GM23338 (cell line): ENCODE results near the gene SNHG17.

ENCODE experiments used
- CREB1 ChIP-seq: fragments of 250-450 bp; sonication (Bioruptor Pico); IDR thresholded peaks from 2 replicates; pipeline ENCODE4 v1.5.0; 2020; ENCODE audit warnings: low read depth, mild to moderate bottlenecking, moderate library complexity
- CTCF ChIP-seq, 2 experiments: fragments of 200-600 bp in 1 of 2; sonication (generic) in 1 of 2; conservative IDR thresholded peaks; 2 replicates each; pipeline versions ENCODE4 v1.5.1 to v1.6.1; 2016 to 2017; ENCODE audit warnings: antibody characterized with exemption in 2 of 2, low read depth in 2 of 2, mild to moderate bottlenecking in 2 of 2, moderate library complexity in 1 of 2
- ETS1 ChIP-seq: IDR thresholded peaks from 2 replicates; pipeline ENCODE4 v1.6.1; 2016; ENCODE audit warnings: antibody characterized with exemption
- EZH2 ChIP-seq: fragments of 200-600 bp; sonication (generic); IDR thresholded peaks from one replicate; pipeline ENCODE4 v1.8.0; 2017; ENCODE audit warnings: antibody characterized with exemption, mild to moderate bottlenecking, low read depth; ENCODE audit not compliant: unreplicated experiment
- EZH2phosphoT487 ChIP-seq: fragments of 200-600 bp; sonication (generic); IDR thresholded peaks from one replicate; pipeline ENCODE4 v1.8.1; 2018; ENCODE audit warnings: antibody characterized with exemption; ENCODE audit not compliant: unreplicated experiment
- POLR2AphosphoS5 ChIP-seq: IDR thresholded peaks from 2 replicates; pipeline ENCODE4 v1.6.1; 2016; ENCODE audit warnings: antibody characterized with exemption, low read depth
- TF ChIP-seq, protein P1 (sequence below): IDR thresholded peaks from one replicate; pipeline ENCODE4 v1.6.1; 2018; ENCODE audit warnings: antibody characterized with exemption; ENCODE audit not compliant: unreplicated experiment

GRCh38 chr20:38477747-38478146, 42.6 kb upstream of the SNHG17 start:
- TF ChIP-seq CTCF (conservative IDR thresholded peaks at IDR 0.05; ENCODE audit: low read depth in 2 of 2) (no peak), EZH2phosphoT487 (no peak), CREB1 (CRISPR knock-in tag) (no peak), EZH2 (no peak), POLR2AphosphoS5 (no peak), ETS1 (no peak)
- TF ChIP-seq, protein P1, sequence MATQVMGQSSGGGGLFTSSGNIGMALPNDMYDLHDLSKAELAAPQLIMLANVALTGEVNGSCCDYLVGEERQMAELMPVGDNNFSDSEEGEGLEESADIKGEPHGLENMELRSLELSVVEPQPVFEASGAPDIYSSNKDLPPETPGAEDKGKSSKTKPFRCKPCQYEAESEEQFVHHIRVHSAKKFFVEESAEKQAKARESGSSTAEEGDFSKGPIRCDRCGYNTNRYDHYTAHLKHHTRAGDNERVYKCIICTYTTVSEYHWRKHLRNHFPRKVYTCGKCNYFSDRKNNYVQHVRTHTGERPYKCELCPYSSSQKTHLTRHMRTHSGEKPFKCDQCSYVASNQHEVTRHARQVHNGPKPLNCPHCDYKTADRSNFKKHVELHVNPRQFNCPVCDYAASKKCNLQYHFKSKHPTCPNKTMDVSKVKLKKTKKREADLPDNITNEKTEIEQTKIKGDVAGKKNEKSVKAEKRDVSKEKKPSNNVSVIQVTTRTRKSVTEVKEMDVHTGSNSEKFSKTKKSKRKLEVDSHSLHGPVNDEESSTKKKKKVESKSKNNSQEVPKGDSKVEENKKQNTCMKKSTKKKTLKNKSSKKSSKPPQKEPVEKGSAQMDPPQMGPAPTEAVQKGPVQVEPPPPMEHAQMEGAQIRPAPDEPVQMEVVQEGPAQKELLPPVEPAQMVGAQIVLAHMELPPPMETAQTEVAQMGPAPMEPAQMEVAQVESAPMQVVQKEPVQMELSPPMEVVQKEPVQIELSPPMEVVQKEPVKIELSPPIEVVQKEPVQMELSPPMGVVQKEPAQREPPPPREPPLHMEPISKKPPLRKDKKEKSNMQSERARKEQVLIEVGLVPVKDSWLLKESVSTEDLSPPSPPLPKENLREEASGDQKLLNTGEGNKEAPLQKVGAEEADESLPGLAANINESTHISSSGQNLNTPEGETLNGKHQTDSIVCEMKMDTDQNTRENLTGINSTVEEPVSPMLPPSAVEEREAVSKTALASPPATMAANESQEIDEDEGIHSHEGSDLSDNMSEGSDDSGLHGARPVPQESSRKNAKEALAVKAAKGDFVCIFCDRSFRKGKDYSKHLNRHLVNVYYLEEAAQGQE: no peak
